Hepatocyte (in vitro differentiated cells): ENCODE data around the gene RCHY1. TPM values are rescaled to one million over a fixed set of nuclear protein-coding genes. Genes with fewer than 3 reads are reported as not detected.

Experiments used
- DNase-seq: peaks from one replicate; pipeline ENCODE4 v3.0.0-alpha.2; 2016; ENCODE audit warnings: low spot score
- H2AFZ ChIP-seq: fragments of 200-600 bp; sonication (generic); 2 replicates; pipeline ENCODE4 v1.6.0; 2016; ENCODE audit warnings: antibody characterized with exemption, mild to moderate bottlenecking
- H3K27ac ChIP-seq: fragments of 200-600 bp; sonication (generic); 2 replicates; pipeline ENCODE4 v1.5.1; 2016; ENCODE audit warnings: mild to moderate bottlenecking
- H3K27me3 ChIP-seq: fragments of 200-600 bp; sonication (generic); 2 replicates; pipeline ENCODE4 v1.6.1; 2016
- H3K36me3 ChIP-seq: fragments of 200-600 bp; sonication (generic); replicated peaks from 2 replicates; pipeline ENCODE4 v1.5.1; 2016; ENCODE audit warnings: low read depth; ENCODE audit not compliant: insufficient read depth
- H3K4me1 ChIP-seq: fragments of 200-600 bp; sonication (generic); 2 replicates; pipeline ENCODE4 v1.5.1; 2016; ENCODE audit warnings: mild to moderate bottlenecking, moderate library complexity; ENCODE audit not compliant: insufficient read depth
- H3K4me2 ChIP-seq: fragments of 200-600 bp; sonication (generic); 2 replicates; pipeline ENCODE4 v1.6.0; 2016
- H3K4me3 ChIP-seq: fragments of 200-600 bp; sonication (generic); 2 replicates; pipeline ENCODE4 v1.5.1; 2016; ENCODE audit warnings: mild to moderate bottlenecking
- H3K79me2 ChIP-seq: fragments of 200-600 bp; sonication (generic); 2 replicates; pipeline ENCODE4 v1.6.0; 2017; ENCODE audit warnings: mild to moderate bottlenecking
- H3K9me2 ChIP-seq: fragments of 200-600 bp; sonication (generic); replicated peaks from 2 replicates; pipeline ENCODE4 v1.6.0; 2017; ENCODE audit warnings: mild to moderate bottlenecking; ENCODE audit not compliant: insufficient read depth
- H3K9me3 ChIP-seq: fragments of 200-600 bp; sonication (generic); 2 replicates; pipeline ENCODE4 v1.5.1; 2016; ENCODE audit warnings: low read depth, mild to moderate bottlenecking
- H4K20me1 ChIP-seq: fragments of 200-600 bp; sonication (generic); 2 replicates; pipeline ENCODE4 v1.6.0; 2016; ENCODE audit warnings: mild to moderate bottlenecking; ENCODE audit not compliant: insufficient read depth, poor library complexity, severe bottlenecking
- EZH2 ChIP-seq: fragments of 200-600 bp; sonication (generic); IDR thresholded peaks from 2 replicates; pipeline ENCODE4 v1.6.1; 2016; ENCODE audit warnings: antibody characterized with exemption, mild to moderate bottlenecking, borderline replicate concordance
- EZH2phosphoT487 ChIP-seq: fragments of 200-600 bp; sonication (generic); IDR thresholded peaks from one replicate; pipeline ENCODE4 v1.6.1; 2018; ENCODE audit warnings: antibody characterized with exemption, mild to moderate bottlenecking, low read depth, moderate library complexity; ENCODE audit not compliant: unreplicated experiment, severe bottlenecking
- WGBS: methylation state at CpG from one replicate; pipeline ENCODE4 v1.1.6; 2016; ENCODE audit warnings: low lambda C conversion rate; ENCODE audit errors: missing lambda C conversion rate; 5-methylcytosine and 5-hydroxymethylcytosine counted together
- polyA plus RNA-seq: library from polyadenylated mRNA; unstranded; fragments of >200 nt; fragmentation: Nextera tagmentation; extraction: Ambion mirVana; gene quantifications from 2 replicates; pipeline ENCODE4 v1.2.1, GENCODE V29; 2016
- total RNA-seq: library from RNA; depleted of rRNA; stranded (reverse); fragments of >200 nt; gene quantifications from 2 replicates; pipeline ENCODE4 v1.2.3, GENCODE V29; 2014
- TF ChIP-seq, protein P1 (sequence below): fragments of 200-600 bp; sonication (generic); IDR thresholded peaks from 2 replicates; pipeline ENCODE4 v1.5.1; 2016; ENCODE audit warnings: antibody characterized with exemption, mild to moderate bottlenecking; ENCODE audit not compliant: poor library complexity

RCHY1 gene
- total and polyA plus RNA-seq, 2 experiments from 2014 or later = 29.1 to 43.3 TPM

DNA sequence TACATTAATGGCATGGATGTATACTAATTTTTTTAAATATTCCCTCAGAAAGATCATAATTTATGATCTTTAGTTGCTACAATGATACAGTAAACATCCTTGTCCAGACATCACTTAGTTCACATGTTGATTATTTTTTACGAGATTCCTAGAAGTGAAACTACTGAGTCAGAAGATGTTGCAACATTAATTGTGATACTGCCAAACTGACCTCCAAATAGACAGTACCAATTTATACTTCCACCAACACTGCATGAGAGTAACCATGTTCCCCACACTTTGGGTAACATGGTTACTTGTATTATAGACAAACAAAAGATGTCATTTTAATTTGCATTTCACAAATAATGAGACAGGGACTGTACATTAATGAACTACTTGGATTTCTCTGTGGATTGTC lies 19.6 kb downstream of the RCHY1 start:
- DNase-seq = no peak
- Histone ChIP-seq H3K36me3 (no peaks in the 10 kb centered on the region), H3K4me1 (no peaks in the 10 kb centered on the region), H3K9me3 (no peaks in the 10 kb centered on the region), H3K27ac (peak overlapping the region; percentile 10), H3K27me3 (no peaks in the 10 kb centered on the region), H3K4me3 (no peak overlapping the region), H4K20me1 (no peaks in the 10 kb centered on the region), H3K4me2 (no peak overlapping the region), H3K9me2 (no peaks in the 10 kb centered on the region), H3K79me2 (peaks cover 41% of the 10 kb centered on the region), H2AFZ (no peak overlapping the region)
- 89% methylated on average over 1 of the region's 1 CpG for WGBS
- no peak for TF ChIP-seq EZH2

DNA sequence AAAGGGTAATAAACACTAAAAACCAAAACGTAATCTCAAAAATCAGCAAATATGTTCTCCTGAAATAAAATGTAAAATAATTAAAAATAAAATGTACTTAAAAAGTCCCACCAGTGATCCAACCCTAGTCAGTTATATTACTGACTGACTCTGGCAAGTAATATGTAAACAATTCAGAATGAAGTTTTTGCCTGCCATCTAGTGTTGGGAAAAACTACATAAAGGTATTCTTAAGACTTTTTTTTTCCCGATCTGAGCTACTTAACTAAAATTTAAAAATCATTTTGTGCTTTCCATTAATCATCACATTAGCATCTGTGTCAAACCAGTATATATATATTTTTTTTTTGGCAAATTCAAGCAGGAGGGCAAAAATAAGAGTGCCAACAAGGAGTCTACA lies 24.0 kb downstream of the RCHY1 start:
- H3K4me1 ChIP-seq = no peaks in the 10 kb centered on the region
- H3K4me2 ChIP-seq = no peak overlapping the region
- peak; percentile 54 for DNase-seq
- no peak overlapping the region for H3K4me3 ChIP-seq
- no peaks in the 10 kb centered on the region for H3K36me3 ChIP-seq
- no peaks in the 10 kb centered on the region for H3K9me3 ChIP-seq
- TF ChIP-seq, protein P1, sequence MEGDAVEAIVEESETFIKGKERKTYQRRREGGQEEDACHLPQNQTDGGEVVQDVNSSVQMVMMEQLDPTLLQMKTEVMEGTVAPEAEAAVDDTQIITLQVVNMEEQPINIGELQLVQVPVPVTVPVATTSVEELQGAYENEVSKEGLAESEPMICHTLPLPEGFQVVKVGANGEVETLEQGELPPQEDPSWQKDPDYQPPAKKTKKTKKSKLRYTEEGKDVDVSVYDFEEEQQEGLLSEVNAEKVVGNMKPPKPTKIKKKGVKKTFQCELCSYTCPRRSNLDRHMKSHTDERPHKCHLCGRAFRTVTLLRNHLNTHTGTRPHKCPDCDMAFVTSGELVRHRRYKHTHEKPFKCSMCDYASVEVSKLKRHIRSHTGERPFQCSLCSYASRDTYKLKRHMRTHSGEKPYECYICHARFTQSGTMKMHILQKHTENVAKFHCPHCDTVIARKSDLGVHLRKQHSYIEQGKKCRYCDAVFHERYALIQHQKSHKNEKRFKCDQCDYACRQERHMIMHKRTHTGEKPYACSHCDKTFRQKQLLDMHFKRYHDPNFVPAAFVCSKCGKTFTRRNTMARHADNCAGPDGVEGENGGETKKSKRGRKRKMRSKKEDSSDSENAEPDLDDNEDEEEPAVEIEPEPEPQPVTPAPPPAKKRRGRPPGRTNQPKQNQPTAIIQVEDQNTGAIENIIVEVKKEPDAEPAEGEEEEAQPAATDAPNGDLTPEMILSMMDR = peak; percentile 51
- TF ChIP-seq EZH2phosphoT487 = no peak
- TF ChIP-seq EZH2 = no peak
- no peak overlapping the region for H3K27ac ChIP-seq
- H4K20me1 ChIP-seq = no peaks in the 10 kb centered on the region
- WGBS = 80% methylated on average over 2 of the region's 2 CpGs
- no peaks in the 10 kb centered on the region for H3K27me3 ChIP-seq
- H3K9me2 ChIP-seq = no peaks in the 10 kb centered on the region
- no peak overlapping the region for H2AFZ ChIP-seq
- peaks cover 7% of the 10 kb centered on the region for H3K79me2 ChIP-seq

DNA sequence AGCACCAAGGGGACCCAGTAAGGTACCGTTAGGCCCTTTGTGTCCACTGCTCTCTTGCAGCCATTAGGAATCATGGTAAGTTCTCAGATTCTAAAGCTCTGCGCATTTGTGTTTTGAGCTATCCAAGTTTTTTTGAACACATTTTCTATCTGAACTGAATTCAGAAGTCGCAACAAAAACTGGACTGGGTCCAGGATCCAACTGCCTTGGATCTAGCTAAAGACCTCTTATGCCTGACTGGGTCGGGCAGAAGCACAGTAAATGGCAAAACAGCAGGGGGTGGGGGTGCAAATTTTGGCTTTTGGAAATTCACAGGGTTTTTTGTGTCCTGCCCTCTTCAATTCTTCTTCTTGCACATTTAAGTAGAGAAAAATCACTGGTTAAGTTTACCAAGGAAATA lies 30.0 kb downstream of the RCHY1 start:
- Histone ChIP-seq H4K20me1 (no peaks in the 10 kb centered on the region), H3K27me3 (no peaks in the 10 kb centered on the region), H3K4me2 (no peak overlapping the region), H2AFZ (no peak overlapping the region), H3K9me2 (no peaks in the 10 kb centered on the region), H3K4me3 (no peak overlapping the region), H3K79me2 (no peaks in the 10 kb centered on the region), H3K27ac (no peak overlapping the region), H3K9me3 (no peaks in the 10 kb centered on the region), H3K36me3 (peaks cover 3% of the 10 kb centered on the region), H3K4me1 (no peaks in the 10 kb centered on the region)
- no peak for DNase-seq
- WGBS = 95% methylated on average over 4 of the region's 4 CpGs
- TF ChIP-seq, protein P1 = no peak
- TF ChIP-seq EZH2 (no peak), EZH2phosphoT487 (no peak)

DNA sequence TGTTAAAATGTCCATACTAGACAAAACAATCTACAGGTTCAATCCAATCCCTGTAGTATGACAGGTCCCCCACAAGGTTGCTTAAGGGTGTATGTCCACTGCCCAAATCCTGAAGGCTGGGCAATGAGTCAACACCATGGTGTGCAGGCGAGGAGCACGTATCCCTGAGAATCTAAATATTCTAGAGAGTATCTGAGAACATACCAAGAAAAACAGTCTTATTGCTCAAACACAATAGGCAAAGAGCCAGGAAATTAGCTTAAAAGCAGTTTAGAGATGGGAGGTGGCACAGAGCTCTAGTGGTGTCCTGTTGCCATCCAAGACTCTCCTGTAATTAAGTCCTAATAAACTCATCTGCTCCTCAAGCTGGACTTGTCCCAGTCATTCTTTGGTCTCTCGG lies 37.0 kb downstream of the RCHY1 start:
- Histone ChIP-seq H3K4me2 (no peak overlapping the region), H3K9me3 (no peaks in the 10 kb centered on the region), H3K27me3 (no peaks in the 10 kb centered on the region), H4K20me1 (no peaks in the 10 kb centered on the region), H3K4me3 (no peak overlapping the region), H2AFZ (no peak overlapping the region), H3K9me2 (no peaks in the 10 kb centered on the region), H3K79me2 (no peaks in the 10 kb centered on the region), H3K36me3 (peaks cover 3% of the 10 kb centered on the region), H3K27ac (no peak overlapping the region), H3K4me1 (no peaks in the 10 kb centered on the region)
- DNase-seq = no peak
- WGBS = 94% methylated on average over 3 of the region's 3 CpGs
- TF ChIP-seq EZH2 (no peak), EZH2phosphoT487 (no peak)
- TF ChIP-seq, protein P1 = no peak
